Tibial artery (tissue), 4 donors: ENCODE data around the gene UBR4.

Experiments used
- DNase-seq, 2 donors: peaks; one replicate each; pipeline ENCODE4 v3.0.0-alpha.2; 2019
- H3K27ac ChIP-seq, 2 donors: fragments of 200-600 bp; sonication (generic) in 1 of 2; 1 replicate in 1 of 2; 2 replicates in 1 of 2; pipeline ENCODE4 v1.5.1; 2018 to 2019; ENCODE audit warnings: mild to moderate bottlenecking in 1 of 2
- H3K27me3 ChIP-seq, 2 donors: fragments of 200-600 bp; sonication (generic) in 1 of 2; one replicate each; pipeline versions ENCODE4 v1.5.1 to v1.6.0; 2016 to 2019
- H3K36me3 ChIP-seq, 3 donors: fragments of 200-600 bp; sonication (generic) in 2 of 3; one replicate each; pipeline ENCODE4 v1.5.1; 2016 to 2019; ENCODE audit warnings: mild to moderate bottlenecking in 2 of 3
- H3K4me1 ChIP-seq, 4 donors: fragments of 200-600 bp; sonication (generic) in 2 of 4; 1 replicate in 3 of 4; 2 replicates in 1 of 4; pipeline ENCODE4 v1.5.1; 2016 to 2019
- H3K4me3 ChIP-seq, 2 donors: fragments of 200-600 bp; sonication (generic) in 1 of 2; 1 replicate in 1 of 2; 2 replicates in 1 of 2; pipeline ENCODE4 v1.5.1; 2018 to 2019; ENCODE audit warnings: mild to moderate bottlenecking in 2 of 2
- H3K9me3 ChIP-seq, 3 donors: fragments of 200-600 bp; sonication (generic) in 1 of 3; one replicate each; pipeline ENCODE4 v1.5.1; 2016 to 2019
- intact Hi-C: fragments of 100-400 bp; cut with DNase I; formaldehyde crosslinking; loops from one replicate; pipeline ENCODE4 v1.15.0; 2023; ENCODE audit warnings: low total_unique reads
- TF ChIP-seq, protein P1 (sequence below), 2 experiments: fragments of 200-600 bp in 1 of 2; fragments of 450-650 bp in 1 of 2; IDR thresholded peaks; one replicate each; pipeline ENCODE4 v1.5.1; 2017 to 2019; ENCODE audit warnings: antibody characterized with exemption in 2 of 2, mild to moderate bottlenecking in 1 of 2, moderate library complexity in 1 of 2

UBR4 gene

DNA sequence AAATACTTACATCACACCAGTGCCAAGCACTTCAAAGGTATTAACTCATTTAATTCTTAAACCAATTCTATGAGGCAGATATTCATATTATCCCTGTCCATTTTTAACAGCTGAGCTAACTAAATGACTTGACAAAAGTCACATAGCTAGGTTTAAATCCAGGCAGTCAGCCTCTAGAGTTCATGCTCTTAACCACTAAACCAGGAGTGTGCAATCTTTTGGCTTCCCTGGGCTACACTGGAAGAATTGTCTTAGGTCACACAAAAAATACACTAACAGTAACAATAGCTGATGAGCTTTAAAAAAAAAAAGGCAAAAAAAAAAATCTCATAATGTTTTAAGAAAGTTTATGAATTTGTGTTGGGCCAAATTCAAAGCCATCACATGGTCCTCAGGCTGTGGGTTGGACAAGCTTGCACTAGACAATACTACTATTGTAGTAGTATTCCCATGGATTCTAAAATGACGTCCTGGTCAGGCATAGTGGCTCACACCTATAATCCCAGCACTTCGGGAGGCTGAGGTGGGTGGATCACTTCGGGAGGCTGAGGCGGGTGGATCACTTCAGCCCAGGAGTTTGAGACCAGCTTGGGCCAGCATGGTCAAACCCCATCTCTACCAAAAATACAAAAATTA is 10.0 kb downstream of the UBR4 start:
- peaks cover 50 to 54% (median 53%) of the 10 kb centered on the region in 3 donors for H3K36me3 ChIP-seq

DNA sequence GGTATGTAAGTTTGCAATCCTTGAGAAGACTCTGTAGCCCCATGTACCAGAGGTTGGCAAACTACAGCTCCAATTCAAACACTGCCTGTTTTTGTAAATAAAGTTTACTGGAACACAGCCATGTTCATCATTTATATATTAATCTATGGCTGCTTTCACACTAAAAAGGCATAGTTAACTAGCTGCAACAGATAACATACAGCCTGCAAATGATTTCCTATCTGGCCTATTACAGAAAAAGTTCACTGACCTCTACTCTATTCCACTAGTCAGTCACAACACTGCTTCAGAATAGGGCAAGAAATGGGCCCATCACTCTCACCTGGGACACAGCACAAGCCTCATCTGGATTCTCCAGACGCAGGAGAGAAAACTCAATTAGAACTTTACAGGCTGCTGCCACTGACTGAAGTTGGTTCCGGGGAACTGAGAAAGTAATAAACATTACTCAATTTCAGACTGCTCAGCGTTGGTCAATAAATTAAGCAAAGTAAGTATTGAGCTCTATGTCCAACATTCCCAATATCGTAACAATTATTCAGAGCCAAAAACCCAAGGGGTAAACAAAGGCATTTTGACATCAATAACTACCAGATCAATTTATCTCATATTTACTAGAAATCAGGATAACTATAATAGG is 10.6 kb downstream of the UBR4 start:
- Histone ChIP-seq H3K27me3 (no peaks in the 10 kb centered on the region), H3K27ac (no peak overlapping the region), H3K9me3 (no peaks in the 10 kb centered on the region), H3K4me3 (no peak overlapping the region), H3K4me1 (peaks cover 0 to 33% (median 21%) of the 10 kb centered on the region in 4 donors), H3K36me3 (peaks cover 55 to 60% (median 59%) of the 10 kb centered on the region in 3 donors)
- no peak for DNase-seq
- TF ChIP-seq, protein P1, sequence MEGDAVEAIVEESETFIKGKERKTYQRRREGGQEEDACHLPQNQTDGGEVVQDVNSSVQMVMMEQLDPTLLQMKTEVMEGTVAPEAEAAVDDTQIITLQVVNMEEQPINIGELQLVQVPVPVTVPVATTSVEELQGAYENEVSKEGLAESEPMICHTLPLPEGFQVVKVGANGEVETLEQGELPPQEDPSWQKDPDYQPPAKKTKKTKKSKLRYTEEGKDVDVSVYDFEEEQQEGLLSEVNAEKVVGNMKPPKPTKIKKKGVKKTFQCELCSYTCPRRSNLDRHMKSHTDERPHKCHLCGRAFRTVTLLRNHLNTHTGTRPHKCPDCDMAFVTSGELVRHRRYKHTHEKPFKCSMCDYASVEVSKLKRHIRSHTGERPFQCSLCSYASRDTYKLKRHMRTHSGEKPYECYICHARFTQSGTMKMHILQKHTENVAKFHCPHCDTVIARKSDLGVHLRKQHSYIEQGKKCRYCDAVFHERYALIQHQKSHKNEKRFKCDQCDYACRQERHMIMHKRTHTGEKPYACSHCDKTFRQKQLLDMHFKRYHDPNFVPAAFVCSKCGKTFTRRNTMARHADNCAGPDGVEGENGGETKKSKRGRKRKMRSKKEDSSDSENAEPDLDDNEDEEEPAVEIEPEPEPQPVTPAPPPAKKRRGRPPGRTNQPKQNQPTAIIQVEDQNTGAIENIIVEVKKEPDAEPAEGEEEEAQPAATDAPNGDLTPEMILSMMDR (IDR thresholded peaks at IDR 0.05), result no peak
- intact Hi-C loops, result no loop called here

More for the DNA sequence above, 10.0 kb downstream of the UBR4 start:
- H3K4me1 ChIP-seq, result peaks cover 0 to 39% (median 21%) of the 10 kb centered on the region in 4 donors
- no peak overlapping the region for H3K27ac ChIP-seq
- intact Hi-C loops, result loop anchor here (10.0 kb wide), 1 partner anchor 1505 kb away; no protein-coding TSS in a partner anchor
- no peak for DNase-seq
- H3K4me3 ChIP-seq, result no peak overlapping the region
- no peaks in the 10 kb centered on the region for H3K27me3 ChIP-seq
- no peaks in the 10 kb centered on the region for H3K9me3 ChIP-seq
- TF ChIP-seq, protein P1 (IDR thresholded peaks at IDR 0.05), result no peak

GRCh38 chr1:19198820-19199219 is 11.2 kb downstream of the UBR4 start:
- TF ChIP-seq, protein P1 (IDR thresholded peaks at IDR 0.05), result no peak
- Histone ChIP-seq H3K4me1 (peaks cover 0 to 27% (median 19%) of the 10 kb centered on the region in 4 donors), H3K4me3 (no peak overlapping the region), H3K27ac (no peak overlapping the region), H3K9me3 (no peaks in the 10 kb centered on the region), H3K36me3 (peaks cover 62 to 66% (median 65%) of the 10 kb centered on the region in 3 donors), H3K27me3 (no peaks in the 10 kb centered on the region)
- intact Hi-C loops, result no loop called here
- DNase-seq, result no peak

GRCh38 chr1:19197845-19198244 is 12.2 kb downstream of the UBR4 start:
- Histone ChIP-seq H3K36me3 (peaks cover 71 to 76% (median 75%) of the 10 kb centered on the region in 3 donors), H3K9me3 (no peaks in the 10 kb centered on the region), H3K4me3 (no peak overlapping the region), H3K4me1 (peaks cover 0 to 17% (median 10%) of the 10 kb centered on the region in 4 donors), H3K27ac (no peak overlapping the region), H3K27me3 (no peaks in the 10 kb centered on the region)
- DNase-seq, result no peak
- TF ChIP-seq, protein P1 (IDR thresholded peaks at IDR 0.05), result no peak
- intact Hi-C loops, result no loop called here

DNA sequence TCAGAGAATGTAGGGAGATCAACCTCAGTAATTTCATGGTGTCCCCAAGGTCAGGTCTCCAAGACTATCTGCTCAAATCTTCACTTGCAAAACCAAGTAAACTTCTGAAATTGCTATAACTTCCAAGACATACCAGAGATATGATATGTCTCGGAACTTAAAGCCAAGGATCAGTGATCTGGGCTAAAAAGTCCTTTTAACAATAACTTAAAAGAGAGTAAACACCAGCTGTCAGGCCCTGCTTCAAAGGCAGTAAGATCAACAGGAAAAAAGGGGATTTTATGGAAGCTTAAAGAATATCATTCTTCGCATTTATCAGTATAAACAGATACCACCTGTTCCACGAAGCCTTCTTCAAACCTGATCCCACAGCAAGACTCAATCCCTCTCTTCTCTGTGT is 13.7 kb downstream of the UBR4 start:
- peaks cover 0 to 2% (median 0%) of the 10 kb centered on the region in 4 donors for H3K4me1 ChIP-seq
- H3K27me3 ChIP-seq, result no peaks in the 10 kb centered on the region
- TF ChIP-seq, protein P1 (IDR thresholded peaks at IDR 0.05), result no peak
- H3K4me3 ChIP-seq, result no peak overlapping the region
- intact Hi-C loops, result no loop called here
- H3K27ac ChIP-seq, result no peak overlapping the region
- H3K9me3 ChIP-seq, result no peaks in the 10 kb centered on the region
- DNase-seq, result no peak
- peaks cover 87 to 91% (median 90%) of the 10 kb centered on the region in 3 donors for H3K36me3 ChIP-seq
